Immature natural killer cell (primary cell): ENCODE results near the gene GPSM1. TPM values are rescaled to one million over a fixed set of nuclear protein-coding genes. Genes with fewer than 3 reads are reported as not detected.
A peak's percentile ranks its signal among the peaks of the same experiment; 100 is the strongest.

Source experiments
- DNase-seq, 3 donors: peaks; one replicate each; pipeline ENCODE4 v3.0.0; 2022; ENCODE audit warnings: mixed read lengths in 1 of 3
- H3K27ac Mint-ChIP-seq, 6 donors: one replicate each; pipeline ENCODE4 v1.8.0; 2020; ENCODE audit warnings: mixed read lengths in 6 of 6, mild to moderate bottlenecking in 5 of 6, inconsistent platforms in 4 of 6, moderate library complexity in 3 of 6
- H3K27me3 Mint-ChIP-seq, 3 donors: one replicate each; pipeline ENCODE4 v1.8.0; 2020 to 2021; ENCODE audit warnings: low read depth in 3 of 3, mild to moderate bottlenecking in 3 of 3, mixed read lengths in 3 of 3, moderate library complexity in 3 of 3, inconsistent platforms in 1 of 3
- H3K36me3 Mint-ChIP-seq, 3 donors: one replicate each; pipeline ENCODE4 v1.8.0; 2020; ENCODE audit warnings: mixed read lengths in 3 of 3, inconsistent platforms in 2 of 3, mild to moderate bottlenecking in 2 of 3
- H3K4me1 Mint-ChIP-seq, 2 donors: one replicate each; pipeline ENCODE4 v1.8.0; 2020; ENCODE audit warnings: inconsistent platforms in 2 of 2, mild to moderate bottlenecking in 2 of 2, mixed read lengths in 2 of 2, moderate library complexity in 1 of 2
- H3K4me3 Mint-ChIP-seq, 5 donors: one replicate each; pipeline ENCODE4 v1.8.0; 2020; ENCODE audit warnings: mild to moderate bottlenecking in 5 of 5, mixed read lengths in 5 of 5, inconsistent platforms in 3 of 5, moderate library complexity in 3 of 5
- H3K9me3 Mint-ChIP-seq, 6 donors: one replicate each; pipeline ENCODE4 v1.8.0; 2020; ENCODE audit warnings: mild to moderate bottlenecking in 6 of 6, mixed read lengths in 6 of 6, inconsistent platforms in 4 of 6, moderate library complexity in 3 of 6
- polyA plus RNA-seq, 3 donors: library from polyadenylated mRNA; unstranded; fragments of 300-500 nt; fragmentation: Illumina TruSeq; gene quantifications; one replicate each; pipeline ENCODE4 v1.2.3, GENCODE V29; 2021

The GPSM1 gene
- polyA plus RNA-seq, 3 donors from 2014 or later = 0.43 to 1.3 TPM; not detected in 1

DNA sequence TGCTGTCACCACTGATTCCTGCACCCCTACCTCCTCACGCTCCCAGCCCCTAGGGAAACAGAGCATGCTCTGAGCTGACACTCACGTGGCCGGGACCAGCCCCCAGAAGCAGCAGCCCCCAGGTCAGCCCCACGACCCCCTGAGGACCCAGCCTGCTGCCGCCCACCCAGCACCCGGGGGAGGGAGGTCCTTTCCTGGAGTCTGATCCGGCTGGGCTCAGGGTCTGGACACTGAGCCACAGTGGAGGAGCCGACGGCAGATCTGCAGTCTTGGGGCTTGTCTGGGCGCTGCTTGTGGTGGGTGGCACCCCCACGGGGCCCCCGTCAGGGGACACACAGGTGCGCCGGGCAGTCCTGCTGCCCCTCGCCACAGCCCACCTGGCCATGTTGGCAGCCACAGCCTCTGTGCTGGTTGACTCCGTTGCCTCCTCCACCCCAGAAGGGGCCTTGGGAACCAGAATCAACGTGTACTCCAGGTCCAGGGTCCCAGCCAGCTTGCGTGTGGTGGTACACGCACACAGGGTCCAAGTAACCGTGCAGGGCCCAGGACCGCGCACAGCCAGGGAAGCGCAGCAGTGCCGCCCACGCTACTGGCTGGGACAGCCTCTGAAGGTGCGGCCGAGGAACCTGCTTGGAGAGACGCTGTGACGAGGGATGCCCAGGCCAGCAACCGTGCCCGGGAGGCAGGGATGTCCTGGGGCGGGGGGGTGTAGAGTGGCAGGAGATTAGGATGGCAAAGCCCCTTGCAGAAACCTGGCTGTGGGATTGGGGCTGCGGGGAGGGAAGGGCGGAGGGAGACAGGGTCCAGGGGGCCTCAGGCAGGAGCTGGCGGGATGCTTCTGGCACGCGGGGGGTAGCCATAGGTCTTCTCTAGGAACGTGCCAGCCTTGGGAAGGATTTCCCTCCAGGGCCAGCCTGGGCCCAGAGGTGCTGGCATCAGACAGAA lies 32.7 kb downstream of the GPSM1 start:
- Mint-ChIP-seq H3K36me3 (no peaks in the 10 kb centered on the region), H3K27ac (peak overlapping the region in 1 of 6 donors; percentile 61)

GRCh38 chr9:136361047-136361753 lies 33.9 kb downstream of the GPSM1 start:
- Mint-ChIP-seq H3K27me3 (peaks cover 0 to 5% (median 2%) of the 10 kb centered on the region in 3 donors), H3K27ac (no peak overlapping the region), H3K4me3 (no peak overlapping the region), H3K4me1 (peaks cover 0 to 2% of the 10 kb centered on the region in 2 donors), H3K9me3 (no peaks in the 10 kb centered on the region), H3K36me3 (no peaks in the 10 kb centered on the region)
- no peak for DNase-seq

More for the DNA sequence above, 32.7 kb downstream of the GPSM1 start:
- Mint-ChIP-seq H3K4me1 (peaks cover 0 to 2% of the 10 kb centered on the region in 2 donors), H3K4me3 (no peak overlapping the region), H3K27me3 (peaks cover 0 to 5% (median 2%) of the 10 kb centered on the region in 3 donors), H3K9me3 (no peaks in the 10 kb centered on the region)
- no peak for DNase-seq

DNA sequence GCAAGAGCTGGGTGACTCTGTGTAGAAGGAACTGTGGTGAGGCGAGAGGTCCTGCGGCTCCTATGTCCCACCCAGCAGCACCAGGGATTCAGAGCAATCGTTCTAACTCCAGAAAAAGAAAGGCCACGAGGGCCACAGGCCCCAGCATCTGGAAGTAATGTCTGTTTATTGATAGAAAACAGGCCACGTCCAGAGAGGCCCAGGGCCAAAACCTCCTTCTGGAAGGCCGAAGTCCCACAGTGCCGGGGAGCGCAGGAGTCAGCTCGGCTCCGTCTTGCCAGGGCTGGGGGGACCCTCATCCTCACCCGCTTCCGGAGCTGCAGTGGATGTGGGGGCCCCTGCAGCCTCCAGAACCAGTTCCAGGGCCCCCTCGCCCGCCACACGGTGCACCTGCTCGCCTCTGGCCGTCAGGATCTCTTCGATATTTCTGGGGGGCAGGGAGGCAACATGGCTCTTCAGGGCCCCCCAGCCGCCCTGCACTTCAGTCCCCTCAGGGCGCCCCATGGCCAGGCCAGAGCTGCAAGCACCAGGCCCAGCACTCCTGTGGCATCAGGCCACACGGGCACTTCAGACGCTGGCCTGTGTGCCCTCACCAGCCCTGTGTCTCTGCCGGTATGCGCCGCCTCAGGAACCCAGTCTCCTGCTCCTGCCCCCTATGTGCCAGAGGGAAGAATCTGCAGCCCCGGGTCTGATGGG lies 34.6 kb downstream of the GPSM1 start:
- no peaks in the 10 kb centered on the region for H3K36me3 Mint-ChIP-seq
- DNase-seq = no peak
- peak overlapping the region in 1 of 6 donors; percentile 69 for H3K27ac Mint-ChIP-seq
- peaks cover 0 to 2% of the 10 kb centered on the region in 2 donors for H3K4me1 Mint-ChIP-seq
- H3K4me3 Mint-ChIP-seq = peak overlapping the region in 3 of 5 donors; percentile 45 to 88 (median 49)
- H3K27me3 Mint-ChIP-seq = peaks cover 0 to 5% (median 2%) of the 10 kb centered on the region in 3 donors
- H3K9me3 Mint-ChIP-seq = no peaks in the 10 kb centered on the region

DNA sequence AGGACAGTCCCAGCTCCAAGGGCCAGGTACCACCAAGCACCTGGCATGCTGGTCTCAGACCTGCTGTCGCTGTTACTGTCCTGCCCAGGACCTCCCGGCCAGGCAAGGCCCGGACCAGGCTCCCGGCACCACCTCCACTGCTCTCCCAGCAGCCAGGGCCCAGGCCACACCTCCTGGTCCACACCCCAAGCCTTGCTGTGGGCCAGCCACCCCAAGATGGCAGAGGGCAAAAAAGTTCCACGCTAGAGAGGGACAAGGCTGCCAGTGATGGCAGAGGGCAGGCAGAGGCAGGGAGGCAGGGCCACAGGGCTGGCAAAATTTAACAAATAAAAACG lies 35.1 kb downstream of the GPSM1 start:
- DNase-seq = no peak
- Mint-ChIP-seq H3K4me1 (peaks cover 0 to 2% of the 10 kb centered on the region in 2 donors), H3K27ac (peak overlapping the region in 3 of 6 donors; percentile 69 to 86 (median 82)), H3K36me3 (no peaks in the 10 kb centered on the region), H3K27me3 (peaks cover 0 to 5% (median 2%) of the 10 kb centered on the region in 3 donors), H3K9me3 (no peaks in the 10 kb centered on the region), H3K4me3 (peak overlapping the region; percentile 74 to 88 (median 85))

GRCh38 chr9:136363106-136363948 lies 36.0 kb downstream of the GPSM1 start, which contains the start of gene DNLZ:
Gene DNLZ, minus strand, starts transcription at chr9:136363744. Its CDS starts 30 bp downstream, at chr9:136363714.
- Mint-ChIP-seq H3K9me3 (no peaks in the 10 kb centered on the region), H3K27ac (peak within 1 kb of the TSS; percentile 16 to 86 (median 64)), H3K27me3 (peaks cover 0 to 5% (median 2%) of the 10 kb centered on the region in 3 donors), H3K36me3 (no peaks in the 10 kb centered on the region), H3K4me3 (peak within 1 kb of the TSS; percentile 74 to 88 (median 85)), H3K4me1 (peaks cover 0 to 2% of the 10 kb centered on the region in 2 donors)
- DNase-seq = peak; percentile 81 to 89 (median 88)

DNA sequence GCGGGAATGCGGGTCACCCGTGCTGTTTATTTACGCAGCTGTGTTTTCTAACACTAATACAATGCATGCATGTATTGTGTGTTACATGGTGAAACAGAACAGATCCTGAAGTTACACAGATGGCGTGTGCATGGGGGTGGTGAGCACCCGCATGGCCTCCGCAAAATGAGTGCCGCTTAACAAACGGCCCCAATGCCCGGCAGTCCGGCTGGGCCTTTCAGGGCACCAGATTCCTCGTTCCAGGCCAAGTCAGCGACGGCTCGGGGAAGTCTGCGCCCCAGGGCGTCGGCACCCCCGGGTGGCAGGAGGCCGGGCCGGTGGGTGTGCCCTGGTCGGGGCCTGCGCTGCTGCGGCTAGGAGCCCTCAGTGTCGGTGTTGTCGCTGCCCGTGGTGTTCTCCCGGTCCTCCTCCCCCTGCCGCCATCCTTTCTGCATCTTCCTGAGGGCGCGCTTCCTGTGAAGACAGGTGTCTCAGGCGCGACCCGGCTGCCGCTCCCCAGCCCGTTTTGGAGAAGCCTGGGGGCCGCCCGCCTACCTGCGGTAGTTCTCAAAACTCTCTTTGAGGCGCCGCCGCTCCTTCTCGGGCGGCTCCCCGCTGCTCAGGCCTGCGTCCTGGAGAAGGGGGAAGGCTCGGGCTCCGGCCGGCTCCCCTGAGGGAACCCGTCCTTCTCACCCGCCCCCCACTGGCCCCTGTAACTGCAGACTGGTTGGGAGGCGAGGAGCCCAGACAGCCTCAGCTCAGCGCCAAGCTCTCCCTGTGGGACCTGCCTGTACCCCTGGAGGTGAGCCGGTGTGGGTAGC lies 36.8 kb downstream of the GPSM1 start:
- peaks cover 0 to 1% (median 0%) of the 10 kb centered on the region in 3 donors for H3K36me3 Mint-ChIP-seq
- H3K27ac Mint-ChIP-seq = no peak overlapping the region
- no peak for DNase-seq
- H3K27me3 Mint-ChIP-seq = peaks cover 0 to 4% (median 2%) of the 10 kb centered on the region in 3 donors
- H3K9me3 Mint-ChIP-seq = no peaks in the 10 kb centered on the region
- H3K4me1 Mint-ChIP-seq = peaks cover 0 to 2% of the 10 kb centered on the region in 2 donors
- peak overlapping the region in 4 of 5 donors; percentile 42 to 64 (median 49) for H3K4me3 Mint-ChIP-seq

- Mint-ChIP-seq H3K4me3 (peak overlapping the region in 1 of 5 donors; percentile 42), H3K9me3 (no peaks in the 10 kb centered on the region), H3K27ac (no peak overlapping the region), H3K36me3 (peaks cover 0 to 4% (median 0%) of the 10 kb centered on the region in 3 donors), H3K27me3 (peaks cover 0 to 4% (median 2%) of the 10 kb centered on the region in 3 donors), H3K4me1 (peaks cover 0 to 2% of the 10 kb centered on the region in 2 donors)
- DNase-seq = no peak
Measured at GRCh38 chr9:136364942-136365774, 37.8 kb downstream of the GPSM1 start.

- Mint-ChIP-seq H3K27me3 (peaks cover 0 to 4% (median 2%) of the 10 kb centered on the region in 3 donors), H3K9me3 (no peaks in the 10 kb centered on the region), H3K36me3 (peaks cover 0 to 4% (median 0%) of the 10 kb centered on the region in 3 donors), H3K4me3 (peak overlapping the region in 1 of 5 donors; percentile 27), H3K4me1 (peaks cover 0 to 2% of the 10 kb centered on the region in 2 donors), H3K27ac (no peak overlapping the region)
- DNase-seq = no peak
Measured at GRCh38 chr9:136365775-136366222, 38.5 kb downstream of the GPSM1 start.

DNA sequence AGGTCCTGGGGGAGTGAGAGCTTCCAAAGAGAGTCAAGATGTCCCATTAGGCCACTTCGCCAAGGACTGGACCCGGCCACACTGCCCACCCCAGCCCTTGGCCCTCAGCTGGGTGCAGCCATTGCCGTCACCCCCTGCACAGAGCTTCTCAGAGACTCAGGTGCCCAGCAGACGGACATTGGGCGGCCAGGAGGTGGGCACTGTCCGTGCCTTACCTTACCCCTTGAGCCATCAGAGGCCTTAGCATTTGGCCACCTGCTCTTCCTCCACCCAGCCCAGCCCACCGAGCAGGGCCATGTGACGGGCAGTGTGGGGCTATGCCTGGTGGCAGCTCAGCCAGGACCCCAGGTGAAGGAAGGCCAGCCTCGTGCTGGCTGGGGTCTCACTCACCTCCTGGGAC lies 39.5 kb downstream of the GPSM1 start:
- DNase-seq = no peak
- no peaks in the 10 kb centered on the region for H3K9me3 Mint-ChIP-seq
- H3K36me3 Mint-ChIP-seq = peaks cover 0 to 4% (median 0%) of the 10 kb centered on the region in 3 donors
- H3K27me3 Mint-ChIP-seq = peaks cover 0 to 2% (median 2%) of the 10 kb centered on the region in 3 donors
- H3K27ac Mint-ChIP-seq = no peak overlapping the region
- H3K4me1 Mint-ChIP-seq = peaks cover 0 to 2% of the 10 kb centered on the region in 2 donors
- no peak overlapping the region for H3K4me3 Mint-ChIP-seq

DNA sequence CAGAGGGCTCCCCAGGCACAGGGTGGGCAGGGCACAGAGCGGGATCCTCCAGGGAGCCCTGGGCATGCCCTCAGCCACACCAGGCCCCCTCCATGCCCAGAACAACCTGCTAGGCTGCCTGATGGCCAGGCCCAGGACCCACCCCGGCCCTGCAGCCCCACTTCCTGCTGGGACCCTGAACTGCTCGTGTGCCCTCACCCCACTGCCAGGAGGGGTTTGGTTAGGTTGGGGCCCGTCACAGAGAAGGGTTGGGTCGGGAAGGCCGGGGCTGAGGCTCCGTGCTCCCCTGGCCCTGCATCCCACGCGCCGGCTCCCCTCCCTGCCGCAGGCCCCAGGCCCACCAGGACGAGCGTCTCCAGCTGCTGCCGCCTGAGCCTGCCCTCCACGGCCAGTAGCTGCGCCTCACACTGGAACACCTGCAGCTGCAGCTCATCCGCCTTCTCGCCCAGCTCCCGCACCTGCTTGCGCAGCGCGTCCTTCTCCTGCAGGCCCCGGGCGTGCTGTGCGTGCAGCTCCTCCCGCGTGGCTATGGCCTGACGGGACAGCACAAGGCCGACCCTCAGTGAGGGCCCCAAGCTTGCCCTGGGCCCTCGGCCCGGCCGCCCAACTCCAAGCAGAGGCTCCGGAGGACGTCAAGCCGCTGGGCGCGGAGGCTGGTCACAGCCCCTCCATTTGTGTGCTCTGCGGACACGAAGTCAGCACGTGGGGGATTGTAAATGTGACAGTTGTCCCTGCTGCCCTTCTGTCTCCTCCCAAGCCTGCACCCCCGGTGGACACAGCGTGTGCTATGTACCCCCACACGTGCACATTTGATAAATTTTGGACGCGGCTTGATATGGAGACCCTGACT lies 40.2 kb downstream of the GPSM1 start:
- H3K27me3 Mint-ChIP-seq = peaks cover 0 to 2% (median 2%) of the 10 kb centered on the region in 3 donors
- DNase-seq = no peak
- H3K36me3 Mint-ChIP-seq = peaks cover 0 to 4% (median 0%) of the 10 kb centered on the region in 3 donors

More for the DNA sequence above, 40.2 kb downstream of the GPSM1 start:
- H3K9me3 Mint-ChIP-seq = no peaks in the 10 kb centered on the region
- H3K4me3 Mint-ChIP-seq = no peak overlapping the region
- no peak overlapping the region for H3K27ac Mint-ChIP-seq
- H3K4me1 Mint-ChIP-seq = peaks cover 0 to 2% of the 10 kb centered on the region in 2 donors
